GM12878 (cell line): ENCODE results near the gene PELI2. TPM values are rescaled to one million over a fixed set of nuclear protein-coding genes. Genes with fewer than 3 reads are reported as not detected.

Source experiments
- ATAC-seq: fragments of 200-7000 bp; cut with Tn5 transposase; 3 replicates; pipeline ENCODE4 v1.9.1; 2020; ENCODE audit warnings: mild to moderate bottlenecking, moderate library complexity
- BruUV-seq: library from RNA; stranded (reverse); fragments of 400-500 nt; replicated peaks from 2 replicates; lab custom pipeline; 2021; lab: Mats Ljungman, UMichigan
- CTCF ChIA-PET: fragments of 300-600 bp; sonication (Branson Sonifier 250); formaldehyde crosslinking; extraction: SDS; loops from one replicate; lab custom pipeline; 2021; ENCODE audit warnings: inconsistent platforms; lab: Yijun Ruan, JAX
- POLR2A ChIA-PET: fragments of 350-600 bp; formaldehyde crosslinking; extraction: SDS; loops from one replicate; lab custom pipeline; 2021; ENCODE audit warnings: inconsistent platforms; lab: Charles Lee
- RAD21 ChIA-PET: fragments of 300-600 bp; sonication (Branson Sonifier 250); formaldehyde crosslinking; loops from one replicate; lab custom pipeline; 2023; ENCODE audit warnings: antibody characterized with exemption; ENCODE audit not compliant: unreplicated experiment; lab: Charles Lee
- SMC1A ChIA-PET: fragments of 300-600 bp; sonication (Branson Sonifier 250); formaldehyde crosslinking; loops from one replicate; lab custom pipeline; 2023; ENCODE audit not compliant: unreplicated experiment, uncharacterized antibody; lab: Charles Lee
- DNase-seq: peaks from one replicate; pipeline ENCODE4 v3.0.0-alpha.2; 2011; ENCODE audit warnings: low read depth, low spot score
- FAIRE-seq: peaks from 3 replicates; lab custom pipeline; 2011; peaks lifted over from hg19 to GRCh38; lab: Jason Lieb, UNC
- H2AFZ ChIP-seq: 2 replicates; pipeline ENCODE4 v1.6.0; 2011; ENCODE audit warnings: low read depth, low read length, control low read depth; ENCODE audit not compliant: control insufficient read depth
- H3K27ac ChIP-seq: 2 replicates; pipeline ENCODE4 v1.5.1; 2011; ENCODE audit warnings: control low read depth; ENCODE audit not compliant: control insufficient read depth, insufficient read depth
- H3K27me3 ChIP-seq, 2 experiments: replicated peaks in 1 of 2; 2 replicates each; pipeline versions ENCODE4 v1.6.0 to v1.6.1; 2011; ENCODE audit warnings: low read length in 1 of 2; ENCODE audit not compliant: control insufficient read depth in 2 of 2, insufficient read depth in 2 of 2
- H3K36me3 ChIP-seq, 2 experiments: 2 replicates each; pipeline ENCODE4 v1.5.1; 2011; ENCODE audit warnings: low read length in 1 of 2; ENCODE audit not compliant: control insufficient read depth in 2 of 2, insufficient read depth in 2 of 2
- H3K4me1 ChIP-seq: 2 replicates; pipeline ENCODE4 v1.6.1; 2011; ENCODE audit warnings: mild to moderate bottlenecking, low read length, moderate library complexity, mixed read lengths; ENCODE audit not compliant: control insufficient read depth, insufficient read depth
- H3K4me2 ChIP-seq: 2 replicates; pipeline ENCODE4 v1.6.0; 2011; ENCODE audit warnings: control low read depth; ENCODE audit not compliant: control insufficient read depth, insufficient read depth
- H3K4me3 ChIP-seq: fragments of 200-600 bp; sonication (generic); 2 replicates; pipeline ENCODE4 v1.5.1; 2016
- H3K79me2 ChIP-seq: 2 replicates; pipeline ENCODE4 v1.6.0; 2011; ENCODE audit warnings: low read length; ENCODE audit not compliant: control insufficient read depth, insufficient read depth
- H3K9ac ChIP-seq: 2 replicates; pipeline ENCODE4 v1.8.0; 2011; ENCODE audit warnings: low read length, control low read depth, mixed read lengths; ENCODE audit not compliant: control insufficient read depth, insufficient read depth
- H3K9me3 ChIP-seq: replicated peaks from 3 replicates; pipeline ENCODE4 v1.5.1; 2011; ENCODE audit warnings: mild to moderate bottlenecking, low read length; ENCODE audit not compliant: control insufficient read depth, insufficient read depth
- H4K20me1 ChIP-seq: 2 replicates; pipeline ENCODE4 v1.6.0; 2011; ENCODE audit not compliant: control insufficient read depth, insufficient read depth
- BRCA1 ChIP-seq: IDR thresholded peaks from 2 replicates; pipeline ENCODE4 v1.6.1; 2011; ENCODE audit warnings: low read depth, low read length, improper control_type of control experiment
- EED ChIP-seq: sonication (generic); IDR thresholded peaks from 2 replicates; pipeline ENCODE4 v1.6.1; 2016; ENCODE audit warnings: antibody characterized with exemption, low read depth
- NR2C2 ChIP-seq: IDR thresholded peaks from 2 replicates; pipeline ENCODE4 v1.6.1; 2011; ENCODE audit warnings: borderline replicate concordance, low read depth; ENCODE audit not compliant: control insufficient read depth, insufficient read length
- WGBS: methylation state at CpG from one replicate; pipeline ENCODE4 v1.1.6; 2016; ENCODE audit warnings: low lambda C conversion rate; ENCODE audit not compliant: insufficient replicate concordance, insufficient coverage; ENCODE audit errors: missing lambda C conversion rate; 5-methylcytosine and 5-hydroxymethylcytosine counted together
- in situ Hi-C: fragments of 300-500 bp; cut with MboI; formaldehyde crosslinking; loops from 9 replicates; pipeline ENCODE4 v1.14.3; 2018; ENCODE audit warnings: mixed read lengths
- intact Hi-C: fragments of 100-400 bp; cut with micrococcal nuclease; formaldehyde crosslinking; loops from one replicate; pipeline ENCODE4 v1.14.2; 2022; ENCODE audit not compliant: unreplicated experiment
- polyA plus RNA-seq, 11 experiments: library from polyadenylated mRNA; depleted of rRNA in 4 of 11; unstranded in 6 of 11; stranded (reverse) in 5 of 11; fragments of >200 nt; fragmentation: Nextera tagmentation in 4 of 11; fragmentation: Illumina TruSeq in 1 of 11; extraction: Ambion mirVana in 4 of 11; extraction: Trizol in 1 of 11; gene quantifications; 1 replicate in 1 of 11; 2 replicates in 10 of 11; pipeline versions ENCODE4 v1.2.1 to v1.2.3, GENCODE V29; 2011 to 2016; ENCODE audit warnings: inconsistent platforms in 2 of 11, missing spikeins in 2 of 11, low read depth in 1 of 11
- total RNA-seq, 4 experiments: library from RNA; depleted of rRNA in 3 of 4; stranded (reverse); fragments of >200 nt in 3 of 4; fragmentation: Illumina TruSeq in 1 of 4; extraction: Trizol in 1 of 4; gene quantifications; 2 replicates each; pipeline versions ENCODE4 v1.2.1 to v1.2.3, GENCODE V29; 2013 to 2021
- TF ChIP-seq, protein P1 (sequence below): fragments of 450-650 bp; formaldehyde crosslinking; IDR thresholded peaks from 2 replicates; pipeline ENCODE4 v1.4.0; 2022; ENCODE audit warnings: mild to moderate bottlenecking, moderate library complexity
- TF ChIP-seq, protein P2 (sequence below): IDR thresholded peaks from 2 replicates; pipeline ENCODE4 v1.6.1; 2012; ENCODE audit warnings: mild to moderate bottlenecking, low read depth, low read length
- TF ChIP-seq, protein P3 (sequence below): fragments of 450-650 bp; formaldehyde crosslinking; IDR thresholded peaks from 2 replicates; pipeline ENCODE4 v1.5.0; 2022; ENCODE audit warnings: mild to moderate bottlenecking, missing genetic modification characterization
- TF ChIP-seq, protein P4 (sequence below): fragments of 450-650 bp; IDR thresholded peaks from 2 replicates; pipeline ENCODE4 v1.6.1; 2017; ENCODE audit warnings: mild to moderate bottlenecking, moderate library complexity

The PELI2 gene
- total and polyA plus RNA-seq, 10 of the 15 experiments (the other 5 are each of a cell fraction or from before 2014, with no cell fraction given), result under 0.01 to 0.10 (median 0.01) TPM; not detected in 3

DNA sequence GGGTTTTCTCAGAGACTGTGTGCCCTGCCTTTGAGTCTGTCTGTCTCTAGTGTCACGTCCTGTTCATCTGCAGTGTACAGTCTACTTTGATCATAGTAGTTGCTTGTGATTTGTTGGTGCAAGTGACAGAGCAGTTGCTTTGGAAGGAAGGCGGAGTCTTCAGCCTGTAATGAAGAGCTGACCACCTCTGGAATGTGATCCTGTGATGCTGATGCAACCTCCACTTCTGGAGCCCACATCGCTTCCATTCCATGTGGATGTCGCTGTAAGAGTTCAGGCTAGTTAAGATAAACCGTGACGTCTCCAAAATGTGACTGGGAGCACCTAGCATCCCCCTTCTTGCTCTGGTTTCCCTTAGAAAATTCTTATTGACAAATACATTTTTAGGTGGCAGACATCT, 51.8 kb downstream of the PELI2 start:
- Histone ChIP-seq H3K4me2 (no peak overlapping the region), H3K27ac (no peak overlapping the region), H3K27me3 (no peaks in the 10 kb centered on the region; a peak in 1 of 4 replicates), H2AFZ (no peak overlapping the region), H3K36me3 (no peaks in the 10 kb centered on the region), H3K79me2 (no peaks in the 10 kb centered on the region), H4K20me1 (no peaks in the 10 kb centered on the region), H3K4me3 (no peak overlapping the region), H3K4me1 (no peaks in the 10 kb centered on the region), H3K9me3 (no peaks in the 10 kb centered on the region), H3K9ac (no peak overlapping the region)
- no TSS peak for BruUV-seq
- ATAC-seq, result no peak
- 43% methylated on average over 6 of the region's 6 CpGs for WGBS
- CTCF ChIA-PET, result interaction anchor here (0.5 kb wide), 1 partner anchor 958 kb away, joined by 3 read pairs; no protein-coding TSS in a partner anchor
- FAIRE-seq, result no peak
- in situ Hi-C loops (no loop called here), intact Hi-C loops (no loop called here)
- SMC1A ChIA-PET, result no interaction called here
- POLR2A ChIA-PET, result no interaction called here
- RAD21 ChIA-PET, result no interaction called here
- DNase-seq, result no peak
- TF ChIP-seq, protein P1, sequence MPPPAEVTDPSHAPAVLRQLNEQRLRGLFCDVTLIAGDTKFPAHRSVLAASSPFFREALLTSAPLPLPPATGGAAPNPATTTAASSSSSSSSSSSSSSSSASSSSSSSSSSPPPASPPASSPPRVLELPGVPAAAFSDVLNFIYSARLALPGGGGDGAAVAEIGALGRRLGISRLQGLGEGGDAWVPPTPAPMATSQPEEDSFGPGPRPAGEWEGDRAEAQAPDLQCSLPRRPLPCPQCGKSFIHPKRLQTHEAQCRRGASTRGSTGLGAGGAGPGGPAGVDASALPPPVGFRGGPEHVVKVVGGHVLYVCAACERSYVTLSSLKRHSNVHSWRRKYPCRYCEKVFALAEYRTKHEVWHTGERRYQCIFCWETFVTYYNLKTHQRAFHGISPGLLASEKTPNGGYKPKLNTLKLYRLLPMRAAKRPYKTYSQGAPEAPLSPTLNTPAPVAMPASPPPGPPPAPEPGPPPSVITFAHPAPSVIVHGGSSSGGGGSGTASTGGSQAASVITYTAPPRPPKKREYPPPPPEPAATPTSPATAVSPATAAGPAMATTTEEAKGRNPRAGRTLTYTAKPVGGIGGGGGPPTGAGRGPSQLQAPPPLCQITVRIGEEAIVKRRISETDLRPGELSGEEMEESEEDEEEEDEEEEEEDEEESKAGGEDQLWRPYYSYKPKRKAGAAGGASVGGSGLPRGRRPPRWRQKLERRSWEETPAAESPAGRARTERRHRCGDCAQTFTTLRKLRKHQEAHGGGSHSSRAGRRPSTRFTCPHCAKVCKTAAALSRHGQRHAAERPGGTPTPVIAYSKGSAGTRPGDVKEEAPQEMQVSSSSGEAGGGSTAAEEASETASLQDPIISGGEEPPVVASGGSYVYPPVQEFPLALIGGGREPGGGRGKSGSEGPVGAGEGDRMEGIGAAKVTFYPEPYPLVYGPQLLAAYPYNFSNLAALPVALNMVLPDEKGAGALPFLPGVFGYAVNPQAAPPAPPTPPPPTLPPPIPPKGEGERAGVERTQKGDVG (CRISPR knock-in tag), result no peak
- TF ChIP-seq, protein P2, sequence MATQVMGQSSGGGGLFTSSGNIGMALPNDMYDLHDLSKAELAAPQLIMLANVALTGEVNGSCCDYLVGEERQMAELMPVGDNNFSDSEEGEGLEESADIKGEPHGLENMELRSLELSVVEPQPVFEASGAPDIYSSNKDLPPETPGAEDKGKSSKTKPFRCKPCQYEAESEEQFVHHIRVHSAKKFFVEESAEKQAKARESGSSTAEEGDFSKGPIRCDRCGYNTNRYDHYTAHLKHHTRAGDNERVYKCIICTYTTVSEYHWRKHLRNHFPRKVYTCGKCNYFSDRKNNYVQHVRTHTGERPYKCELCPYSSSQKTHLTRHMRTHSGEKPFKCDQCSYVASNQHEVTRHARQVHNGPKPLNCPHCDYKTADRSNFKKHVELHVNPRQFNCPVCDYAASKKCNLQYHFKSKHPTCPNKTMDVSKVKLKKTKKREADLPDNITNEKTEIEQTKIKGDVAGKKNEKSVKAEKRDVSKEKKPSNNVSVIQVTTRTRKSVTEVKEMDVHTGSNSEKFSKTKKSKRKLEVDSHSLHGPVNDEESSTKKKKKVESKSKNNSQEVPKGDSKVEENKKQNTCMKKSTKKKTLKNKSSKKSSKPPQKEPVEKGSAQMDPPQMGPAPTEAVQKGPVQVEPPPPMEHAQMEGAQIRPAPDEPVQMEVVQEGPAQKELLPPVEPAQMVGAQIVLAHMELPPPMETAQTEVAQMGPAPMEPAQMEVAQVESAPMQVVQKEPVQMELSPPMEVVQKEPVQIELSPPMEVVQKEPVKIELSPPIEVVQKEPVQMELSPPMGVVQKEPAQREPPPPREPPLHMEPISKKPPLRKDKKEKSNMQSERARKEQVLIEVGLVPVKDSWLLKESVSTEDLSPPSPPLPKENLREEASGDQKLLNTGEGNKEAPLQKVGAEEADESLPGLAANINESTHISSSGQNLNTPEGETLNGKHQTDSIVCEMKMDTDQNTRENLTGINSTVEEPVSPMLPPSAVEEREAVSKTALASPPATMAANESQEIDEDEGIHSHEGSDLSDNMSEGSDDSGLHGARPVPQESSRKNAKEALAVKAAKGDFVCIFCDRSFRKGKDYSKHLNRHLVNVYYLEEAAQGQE, result no peak
- no peak for TF ChIP-seq BRCA1
- no peak for TF ChIP-seq NR2C2
- TF ChIP-seq, protein P3, sequence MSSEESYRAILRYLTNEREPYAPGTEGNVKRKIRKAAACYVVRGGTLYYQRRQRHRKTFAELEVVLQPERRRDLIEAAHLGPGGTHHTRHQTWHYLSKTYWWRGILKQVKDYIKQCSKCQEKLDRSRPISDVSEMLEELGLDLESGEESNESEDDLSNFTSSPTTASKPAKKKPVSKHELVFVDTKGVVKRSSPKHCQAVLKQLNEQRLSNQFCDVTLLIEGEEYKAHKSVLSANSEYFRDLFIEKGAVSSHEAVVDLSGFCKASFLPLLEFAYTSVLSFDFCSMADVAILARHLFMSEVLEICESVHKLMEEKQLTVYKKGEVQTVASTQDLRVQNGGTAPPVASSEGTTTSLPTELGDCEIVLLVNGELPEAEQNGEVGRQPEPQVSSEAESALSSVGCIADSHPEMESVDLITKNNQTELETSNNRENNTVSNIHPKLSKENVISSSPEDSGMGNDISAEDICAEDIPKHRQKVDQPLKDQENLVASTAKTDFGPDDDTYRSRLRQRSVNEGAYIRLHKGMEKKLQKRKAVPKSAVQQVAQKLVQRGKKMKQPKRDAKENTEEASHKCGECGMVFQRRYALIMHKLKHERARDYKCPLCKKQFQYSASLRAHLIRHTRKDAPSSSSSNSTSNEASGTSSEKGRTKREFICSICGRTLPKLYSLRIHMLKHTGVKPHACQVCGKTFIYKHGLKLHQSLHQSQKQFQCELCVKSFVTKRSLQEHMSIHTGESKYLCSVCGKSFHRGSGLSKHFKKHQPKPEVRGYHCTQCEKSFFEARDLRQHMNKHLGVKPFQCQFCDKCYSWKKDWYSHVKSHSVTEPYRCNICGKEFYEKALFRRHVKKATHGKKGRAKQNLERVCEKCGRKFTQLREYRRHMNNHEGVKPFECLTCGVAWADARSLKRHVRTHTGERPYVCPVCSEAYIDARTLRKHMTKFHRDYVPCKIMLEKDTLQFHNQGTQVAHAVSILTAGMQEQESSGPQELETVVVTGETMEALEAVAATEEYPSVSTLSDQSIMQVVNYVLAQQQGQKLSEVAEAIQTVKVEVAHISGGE (CRISPR knock-in tag), result no peak
- TF ChIP-seq, protein P4, sequence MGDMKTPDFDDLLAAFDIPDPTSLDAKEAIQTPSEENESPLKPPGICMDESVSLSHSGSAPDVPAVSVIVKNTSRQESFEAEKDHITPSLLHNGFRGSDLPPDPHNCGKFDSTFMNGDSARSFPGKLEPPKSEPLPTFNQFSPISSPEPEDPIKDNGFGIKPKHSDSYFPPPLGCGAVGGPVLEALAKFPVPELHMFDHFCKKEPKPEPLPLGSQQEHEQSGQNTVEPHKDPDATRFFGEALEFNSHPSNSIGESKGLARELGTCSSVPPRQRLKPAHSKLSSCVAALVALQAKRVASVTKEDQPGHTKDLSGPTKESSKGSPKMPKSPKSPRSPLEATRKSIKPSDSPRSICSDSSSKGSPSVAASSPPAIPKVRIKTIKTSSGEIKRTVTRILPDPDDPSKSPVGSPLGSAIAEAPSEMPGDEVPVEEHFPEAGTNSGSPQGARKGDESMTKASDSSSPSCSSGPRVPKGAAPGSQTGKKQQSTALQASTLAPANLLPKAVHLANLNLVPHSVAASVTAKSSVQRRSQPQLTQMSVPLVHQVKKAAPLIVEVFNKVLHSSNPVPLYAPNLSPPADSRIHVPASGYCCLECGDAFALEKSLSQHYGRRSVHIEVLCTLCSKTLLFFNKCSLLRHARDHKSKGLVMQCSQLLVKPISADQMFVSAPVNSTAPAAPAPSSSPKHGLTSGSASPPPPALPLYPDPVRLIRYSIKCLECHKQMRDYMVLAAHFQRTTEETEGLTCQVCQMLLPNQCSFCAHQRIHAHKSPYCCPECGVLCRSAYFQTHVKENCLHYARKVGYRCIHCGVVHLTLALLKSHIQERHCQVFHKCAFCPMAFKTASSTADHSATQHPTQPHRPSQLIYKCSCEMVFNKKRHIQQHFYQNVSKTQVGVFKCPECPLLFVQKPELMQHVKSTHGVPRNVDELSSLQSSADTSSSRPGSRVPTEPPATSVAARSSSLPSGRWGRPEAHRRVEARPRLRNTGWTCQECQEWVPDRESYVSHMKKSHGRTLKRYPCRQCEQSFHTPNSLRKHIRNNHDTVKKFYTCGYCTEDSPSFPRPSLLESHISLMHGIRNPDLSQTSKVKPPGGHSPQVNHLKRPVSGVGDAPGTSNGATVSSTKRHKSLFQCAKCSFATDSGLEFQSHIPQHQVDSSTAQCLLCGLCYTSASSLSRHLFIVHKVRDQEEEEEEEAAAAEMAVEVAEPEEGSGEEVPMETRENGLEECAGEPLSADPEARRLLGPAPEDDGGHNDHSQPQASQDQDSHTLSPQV, result no peak
- no peak for TF ChIP-seq EED
